ENCODE measurements around the gene MYZAP. TPM values are rescaled to one million over a fixed set of nuclear protein-coding genes. Genes with fewer than 3 reads are reported as not detected.

MYZAP gene
- total RNA-seq, 2 donors from 2014 or later: 0.22 to 0.33 TPM

DNA sequence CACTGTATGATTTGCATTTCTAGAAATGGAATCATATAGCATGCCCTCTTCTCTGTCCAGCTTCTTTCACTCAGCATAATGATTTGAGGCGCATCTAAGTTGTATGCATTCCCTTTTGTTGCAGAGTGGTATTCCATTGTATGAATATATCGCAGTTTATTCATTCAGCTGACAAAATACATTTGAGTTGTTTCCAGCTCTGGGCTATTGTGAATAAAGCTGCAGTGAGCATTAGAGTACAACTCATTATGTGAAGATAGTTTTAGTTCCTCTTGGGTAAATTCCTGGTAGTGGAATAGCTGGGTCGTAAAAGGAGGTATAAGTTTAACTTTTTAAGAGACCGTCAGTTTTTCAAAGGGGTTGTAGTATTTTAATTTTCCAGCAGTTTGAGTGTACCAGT, 76.3 kb downstream of the MYZAP start:
- H3K9me3 Mint-ChIP-seq: no peaks in the 10 kb centered on the region
- Histone ChIP-seq H3K9me3 (ENCODE audit: control insufficient read depth, low read length) (no peaks in the 10 kb centered on the region), H3K27me3 (ENCODE audit: control insufficient read depth, insufficient read depth, low read length, poor library complexity, severe bottlenecking) (peaks cover 13% of the 10 kb centered on the region), H3K27ac (ENCODE audit: low read depth, low read length) (no peak overlapping the region), H3K4me1 (ENCODE audit: control insufficient read depth, insufficient read depth, low read length) (no peaks in the 10 kb centered on the region), H3K36me3 (ENCODE audit: control insufficient read depth, insufficient read depth, low read length) (no peaks in the 10 kb centered on the region), H3K9ac (ENCODE audit: extremely low read depth, low read length, poor library complexity, severe bottlenecking) (no peak overlapping the region), H3K4me3 (ENCODE audit: low read length) (no peak overlapping the region)
- H3K4me1 Mint-ChIP-seq: no peaks in the 10 kb centered on the region
- no peak overlapping the region for H3K27ac Mint-ChIP-seq
- H3K4me3 Mint-ChIP-seq: no peak overlapping the region
- WGBS, 2 experiments (ENCODE audit: insufficient coverage in 1 of 2, insufficient read length in 1 of 2): 94 to 95% methylated on average over 2 to 4 of the region's 4 CpGs
- DNase-seq: no peak
- H3K27me3 Mint-ChIP-seq (ENCODE audit: insufficient read depth): peaks cover 11% of the 10 kb centered on the region
- TF ChIP-seq, protein P1, sequence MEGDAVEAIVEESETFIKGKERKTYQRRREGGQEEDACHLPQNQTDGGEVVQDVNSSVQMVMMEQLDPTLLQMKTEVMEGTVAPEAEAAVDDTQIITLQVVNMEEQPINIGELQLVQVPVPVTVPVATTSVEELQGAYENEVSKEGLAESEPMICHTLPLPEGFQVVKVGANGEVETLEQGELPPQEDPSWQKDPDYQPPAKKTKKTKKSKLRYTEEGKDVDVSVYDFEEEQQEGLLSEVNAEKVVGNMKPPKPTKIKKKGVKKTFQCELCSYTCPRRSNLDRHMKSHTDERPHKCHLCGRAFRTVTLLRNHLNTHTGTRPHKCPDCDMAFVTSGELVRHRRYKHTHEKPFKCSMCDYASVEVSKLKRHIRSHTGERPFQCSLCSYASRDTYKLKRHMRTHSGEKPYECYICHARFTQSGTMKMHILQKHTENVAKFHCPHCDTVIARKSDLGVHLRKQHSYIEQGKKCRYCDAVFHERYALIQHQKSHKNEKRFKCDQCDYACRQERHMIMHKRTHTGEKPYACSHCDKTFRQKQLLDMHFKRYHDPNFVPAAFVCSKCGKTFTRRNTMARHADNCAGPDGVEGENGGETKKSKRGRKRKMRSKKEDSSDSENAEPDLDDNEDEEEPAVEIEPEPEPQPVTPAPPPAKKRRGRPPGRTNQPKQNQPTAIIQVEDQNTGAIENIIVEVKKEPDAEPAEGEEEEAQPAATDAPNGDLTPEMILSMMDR (conservative IDR thresholded peaks at IDR 0.05): no peak
- no peaks in the 10 kb centered on the region for H3K36me3 Mint-ChIP-seq (ENCODE audit: low read depth)

DNA sequence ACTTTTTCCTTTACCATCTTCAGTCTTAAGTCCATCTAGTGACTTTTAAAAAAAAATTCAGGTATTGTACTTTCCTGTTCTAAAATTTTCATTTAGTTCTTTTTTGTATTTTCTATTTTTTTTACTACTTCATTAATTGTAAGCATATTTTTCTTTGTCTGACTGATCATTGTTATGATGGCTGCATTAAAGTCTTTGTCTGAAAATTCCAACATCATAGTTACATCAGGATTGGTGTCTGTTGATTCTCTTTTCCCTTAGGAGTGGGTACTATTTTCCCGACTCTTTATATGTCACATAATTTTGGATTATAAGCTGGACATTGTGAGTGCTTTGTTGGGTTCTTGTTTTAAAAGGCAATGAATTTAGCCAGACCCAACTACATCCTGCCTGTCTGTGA, 79.9 kb downstream of the MYZAP start:
- H3K4me3 Mint-ChIP-seq: no peak overlapping the region
- Histone ChIP-seq H3K9me3 (ENCODE audit: control insufficient read depth, low read length) (no peaks in the 10 kb centered on the region), H3K36me3 (ENCODE audit: control insufficient read depth, insufficient read depth, low read length) (no peaks in the 10 kb centered on the region), H3K4me1 (ENCODE audit: control insufficient read depth, insufficient read depth, low read length) (no peaks in the 10 kb centered on the region), H3K27ac (ENCODE audit: low read depth, low read length) (no peak overlapping the region), H3K4me3 (ENCODE audit: low read length) (no peak overlapping the region), H3K27me3 (ENCODE audit: control insufficient read depth, insufficient read depth, low read length, poor library complexity, severe bottlenecking) (peaks cover 20% of the 10 kb centered on the region), H3K9ac (ENCODE audit: extremely low read depth, low read length, poor library complexity, severe bottlenecking) (no peak overlapping the region)
- H3K9me3 Mint-ChIP-seq: no peaks in the 10 kb centered on the region
- no peak for DNase-seq
- peaks cover 14% of the 10 kb centered on the region for H3K27me3 Mint-ChIP-seq (ENCODE audit: insufficient read depth)
- H3K36me3 Mint-ChIP-seq (ENCODE audit: low read depth): no peaks in the 10 kb centered on the region
- H3K27ac Mint-ChIP-seq: no peak overlapping the region
- TF ChIP-seq, protein P1 (conservative IDR thresholded peaks at IDR 0.05): no peak
- 0% methylated on average over 1 of the region's 1 CpG; no CpG with 5 or more reads in 1 of the 2 experiments for WGBS, 2 experiments (ENCODE audit: insufficient coverage in 1 of 2, insufficient read length in 1 of 2)
- peaks cover 4% of the 10 kb centered on the region for H3K4me1 Mint-ChIP-seq

DNA sequence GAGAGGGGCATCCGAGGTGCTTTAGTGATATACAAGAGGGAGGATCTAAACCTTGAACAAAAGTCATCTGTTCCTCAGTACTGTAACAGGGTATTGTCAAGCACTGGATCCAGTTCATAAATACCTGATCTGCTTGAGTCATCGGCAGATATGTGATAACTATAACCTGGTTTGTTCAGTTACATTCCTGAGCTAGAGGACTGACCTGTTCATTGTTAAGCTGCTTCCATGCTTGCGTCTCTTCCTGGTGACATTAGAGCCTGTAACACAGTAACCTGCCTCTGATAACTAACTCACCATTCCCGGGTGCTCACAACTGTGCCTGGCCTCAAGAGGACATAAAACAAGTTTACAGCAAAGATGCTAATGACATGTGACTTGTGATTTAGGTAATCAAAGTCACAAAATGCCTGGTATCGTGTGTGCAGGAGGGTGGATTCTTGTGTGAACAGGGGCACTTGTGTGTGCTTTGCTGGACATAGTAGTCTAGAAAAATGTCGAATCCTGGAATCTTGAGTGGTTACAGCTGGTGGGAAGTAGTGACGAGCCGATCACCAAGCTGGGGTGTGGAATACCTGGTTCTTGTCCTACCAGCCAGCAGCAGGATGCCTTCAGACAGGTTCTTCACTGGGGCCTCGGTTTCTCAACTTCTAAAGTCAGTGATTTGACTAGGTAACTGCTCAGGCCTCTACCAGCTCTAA, 83.9 kb downstream of the MYZAP start:
- TF ChIP-seq, protein P1 (conservative IDR thresholded peaks at IDR 0.05): no peak
- no peaks in the 10 kb centered on the region for H3K9me3 ChIP-seq (ENCODE audit: control insufficient read depth, low read length)
- H3K4me3 ChIP-seq (ENCODE audit: low read length): no peak overlapping the region
- H3K9ac ChIP-seq (ENCODE audit: extremely low read depth, low read length, poor library complexity, severe bottlenecking): no peak overlapping the region
- H3K9me3 Mint-ChIP-seq: no peaks in the 10 kb centered on the region
- no peak overlapping the region for H3K4me3 Mint-ChIP-seq
- no peak overlapping the region for H3K27ac Mint-ChIP-seq
- no peaks in the 10 kb centered on the region for H3K36me3 Mint-ChIP-seq (ENCODE audit: low read depth)
- no peaks in the 10 kb centered on the region for H3K4me1 ChIP-seq (ENCODE audit: control insufficient read depth, insufficient read depth, low read length)
- no peak overlapping the region for H3K27ac ChIP-seq (ENCODE audit: low read depth, low read length)
- H3K4me1 Mint-ChIP-seq: peaks cover 4% of the 10 kb centered on the region
- H3K27me3 Mint-ChIP-seq (ENCODE audit: insufficient read depth): peaks cover 12% of the 10 kb centered on the region
- no peaks in the 10 kb centered on the region for H3K36me3 ChIP-seq (ENCODE audit: control insufficient read depth, insufficient read depth, low read length)
- peaks cover 20% of the 10 kb centered on the region for H3K27me3 ChIP-seq (ENCODE audit: control insufficient read depth, insufficient read depth, low read length, poor library complexity, severe bottlenecking)
- no peak for DNase-seq
- 86 to 92% methylated on average over 5 to 9 of the region's 9 CpGs for WGBS, 2 experiments (ENCODE audit: insufficient coverage in 1 of 2, insufficient read length in 1 of 2)

Data from endodermal cell (in vitro differentiated cells).